HG03575 (cell line): ENCODE measurements around the gene FUCA1.
"Not testable (repeated sequence)": the region's sequence is repeated elsewhere in the genome, so short reads cannot be mapped to it uniquely, and the experiment has no call there.

Experiments used
- ATAC-seq: cut with Tn5 transposase; IDR thresholded peaks from one replicate; pipeline ENCODE4 v1.9.1; 2021; ENCODE audit not compliant: unreplicated experiment, insufficient number of reproducible peaks, low FRiP score; ENCODE audit errors: extremely low read depth

FUCA1 gene

DNA sequence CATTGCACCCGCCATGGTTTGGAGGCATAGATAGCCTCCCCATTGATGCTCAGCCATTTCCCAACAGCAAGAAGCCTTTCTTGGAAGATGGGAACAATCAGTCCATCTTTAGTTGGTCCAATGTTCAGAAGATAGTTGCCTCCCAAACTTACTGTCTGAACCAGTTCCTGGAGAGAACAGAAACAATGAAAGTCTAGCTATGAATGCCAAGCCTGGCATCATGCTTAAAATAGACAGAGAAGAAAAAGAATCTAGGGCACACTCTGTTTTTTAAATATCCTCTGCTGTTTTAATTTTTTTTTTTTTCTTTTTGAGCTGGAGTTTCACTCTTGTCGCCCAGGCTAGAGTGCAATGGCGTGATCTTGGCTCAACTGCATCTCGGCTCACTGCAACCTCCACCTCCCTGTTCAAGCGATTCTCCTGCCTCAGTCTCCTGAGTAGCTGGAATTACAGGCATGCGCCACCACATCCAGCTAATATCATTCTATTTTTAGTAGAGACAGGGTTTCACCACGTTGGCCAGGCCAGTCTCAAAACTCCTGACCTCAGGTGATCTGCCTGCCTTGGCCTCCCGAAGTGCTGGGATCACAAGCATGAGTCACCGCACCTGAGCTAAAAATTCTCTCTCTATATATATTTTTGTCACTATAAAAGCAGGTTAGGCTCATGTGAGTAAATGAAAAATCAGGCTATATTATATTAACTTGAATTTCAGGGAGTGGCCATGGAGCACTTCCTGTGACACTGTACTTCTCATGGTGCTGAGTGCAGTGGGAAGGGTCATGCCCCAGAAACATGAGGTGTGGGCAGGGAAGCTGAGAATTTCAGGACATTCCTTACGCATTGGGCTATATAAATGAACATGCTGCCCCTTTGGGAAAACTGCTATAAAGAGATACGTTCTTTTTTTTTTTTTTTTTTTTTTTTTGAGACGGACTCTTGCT is 19.1 kb downstream of the FUCA1 start:
- no peak for ATAC-seq

DNA sequence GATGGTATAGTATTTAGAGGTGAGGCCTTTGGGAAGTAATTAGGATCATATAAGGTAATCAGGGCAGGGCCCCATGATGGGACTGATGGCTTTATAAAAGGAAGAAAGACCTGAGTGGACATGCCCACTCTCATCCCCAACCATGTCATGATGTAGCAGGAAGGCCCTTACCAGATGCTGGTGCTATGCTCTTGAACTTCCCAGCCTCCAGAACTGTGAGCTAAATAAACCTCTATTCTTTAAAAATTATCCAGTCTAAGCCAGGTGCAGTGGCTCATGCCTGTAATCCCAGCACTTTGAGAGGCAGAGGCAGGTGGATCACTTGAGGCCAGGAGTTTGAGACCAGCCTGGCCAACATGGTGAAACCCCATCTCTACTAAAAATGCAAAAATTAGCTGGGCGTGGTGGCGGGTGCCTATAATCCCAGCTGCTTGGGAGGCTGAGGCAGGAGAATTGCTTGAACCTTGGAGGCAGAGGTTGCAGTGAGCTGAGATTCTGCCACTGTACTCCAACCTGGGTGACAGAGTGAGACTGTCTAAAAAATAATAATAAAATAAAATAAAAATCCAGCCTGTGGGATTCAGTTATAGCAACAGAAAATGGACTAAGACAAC is 20.5 kb downstream of the FUCA1 start:
- ATAC-seq, result not testable (repeated sequence)

DNA sequence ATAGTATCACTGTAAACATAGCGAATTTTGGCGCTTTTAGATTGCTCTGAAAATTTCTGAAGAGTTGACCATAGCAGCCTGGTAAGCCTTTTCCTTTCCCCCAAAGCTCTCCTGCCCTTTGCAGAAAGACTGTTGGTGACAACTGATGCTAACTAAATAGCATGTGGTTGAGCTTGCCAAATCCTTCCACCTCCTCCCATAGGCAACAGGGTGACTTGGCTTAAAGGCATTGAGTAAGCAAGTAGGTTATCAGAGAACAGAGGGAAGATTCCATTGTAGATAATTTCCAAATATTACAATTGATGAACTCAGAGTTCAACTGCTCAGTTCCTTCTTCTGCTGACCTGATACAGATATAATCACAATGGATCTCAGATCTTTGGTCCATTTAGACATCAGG is 22.9 kb downstream of the FUCA1 start:
- ATAC-seq, result no peak

DNA sequence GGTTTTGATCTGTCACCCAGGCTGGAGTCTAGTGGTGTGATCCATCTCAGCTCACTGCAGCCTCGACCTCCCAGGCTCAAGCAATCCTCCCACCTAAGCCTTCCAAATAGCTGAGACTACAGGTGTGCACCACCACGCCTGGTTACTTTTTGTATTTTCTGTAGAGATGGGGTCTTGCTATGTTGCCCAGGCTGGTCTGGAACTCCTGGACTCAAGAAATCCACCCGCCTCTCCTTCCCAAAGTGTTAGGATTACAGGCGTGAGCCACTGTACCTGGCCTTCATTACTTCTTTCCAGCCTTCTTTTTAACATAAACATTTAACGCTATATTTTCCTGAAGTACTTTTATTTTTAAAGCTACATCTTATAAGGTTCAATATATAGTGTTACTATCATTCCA is 24.4 kb downstream of the FUCA1 start:
- ATAC-seq, result no peak

DNA sequence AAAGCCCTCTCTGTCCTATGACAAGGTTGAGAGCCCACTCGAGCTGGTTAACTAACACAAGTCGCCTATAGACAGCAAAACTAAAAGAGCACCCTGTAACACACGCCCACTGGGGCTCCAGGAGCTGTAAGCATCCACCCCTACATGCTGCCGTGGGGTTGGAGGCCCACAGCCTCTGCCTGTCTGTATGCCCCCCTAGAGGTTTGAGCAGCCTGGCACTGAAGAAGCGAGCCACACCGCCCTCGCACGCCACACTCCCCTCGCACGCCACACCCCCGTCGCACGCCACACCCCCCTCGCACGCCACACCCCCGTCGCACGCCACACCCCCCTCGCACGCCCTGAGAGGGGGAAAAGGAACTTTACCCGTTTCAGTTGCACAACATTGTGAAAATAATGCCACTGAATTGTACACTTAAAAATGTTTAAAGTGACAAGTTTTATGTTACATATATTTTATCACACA is 29.7 kb downstream of the FUCA1 start:
- ATAC-seq, result no peak

DNA sequence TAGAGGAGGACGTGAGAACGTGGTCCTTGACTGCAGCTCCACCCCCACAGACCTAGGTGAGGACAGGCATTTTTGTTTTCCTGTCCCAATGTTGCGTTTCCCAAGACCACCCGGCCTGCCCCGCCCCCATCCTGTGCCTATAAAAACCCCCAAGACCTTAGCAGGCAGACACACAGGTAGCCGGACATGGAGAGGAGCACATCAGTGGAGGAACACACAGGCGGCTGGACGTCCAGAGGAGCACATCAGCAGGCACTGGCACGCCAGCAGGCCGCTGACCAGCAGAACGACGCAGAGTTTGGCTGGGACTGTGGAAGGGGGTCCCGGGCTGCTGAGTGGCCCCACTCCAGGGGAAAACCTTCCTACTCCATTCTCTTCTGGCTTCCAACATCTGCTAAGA is 30.2 kb downstream of the FUCA1 start:
- ATAC-seq, result no peak

DNA sequence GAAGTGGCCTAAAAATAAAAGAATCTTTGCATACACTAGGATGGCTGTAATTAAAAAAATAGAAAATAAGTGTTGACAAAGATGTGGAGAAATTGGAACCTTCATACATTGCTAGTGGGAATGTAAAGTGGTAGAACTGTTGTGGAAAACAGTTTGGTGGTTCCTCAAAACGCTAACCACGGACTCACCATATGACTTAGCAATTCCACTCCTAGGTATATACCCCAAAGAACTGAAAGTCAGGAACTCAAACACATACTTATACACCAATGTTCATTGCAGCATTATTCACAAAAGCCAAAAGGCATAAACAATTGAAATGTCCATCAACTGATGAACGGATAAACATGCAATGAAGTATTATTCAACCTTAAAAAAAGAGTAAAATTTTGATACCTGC is 32.1 kb downstream of the FUCA1 start:
- no peak for ATAC-seq

DNA sequence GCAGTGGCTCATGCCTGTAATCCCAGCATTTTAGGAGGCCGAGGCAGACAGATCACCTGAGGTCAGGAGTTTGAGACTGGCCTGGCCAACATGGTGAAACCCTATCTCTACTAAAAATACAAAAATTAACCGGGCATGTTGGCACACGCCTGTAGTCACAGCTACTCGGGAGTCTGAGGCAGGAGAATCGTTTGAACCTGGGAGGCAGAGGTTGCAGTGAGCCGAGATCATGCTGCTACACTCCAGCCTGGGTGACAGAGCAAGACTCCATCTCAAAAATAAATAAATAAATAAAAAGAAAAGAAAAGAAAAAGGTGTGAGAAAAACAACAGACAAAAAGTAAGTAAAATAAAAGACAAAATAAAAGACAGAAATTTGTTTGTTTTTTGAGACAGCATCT is 33.9 kb downstream of the FUCA1 start:
- ATAC-seq, result not testable (repeated sequence)

DNA sequence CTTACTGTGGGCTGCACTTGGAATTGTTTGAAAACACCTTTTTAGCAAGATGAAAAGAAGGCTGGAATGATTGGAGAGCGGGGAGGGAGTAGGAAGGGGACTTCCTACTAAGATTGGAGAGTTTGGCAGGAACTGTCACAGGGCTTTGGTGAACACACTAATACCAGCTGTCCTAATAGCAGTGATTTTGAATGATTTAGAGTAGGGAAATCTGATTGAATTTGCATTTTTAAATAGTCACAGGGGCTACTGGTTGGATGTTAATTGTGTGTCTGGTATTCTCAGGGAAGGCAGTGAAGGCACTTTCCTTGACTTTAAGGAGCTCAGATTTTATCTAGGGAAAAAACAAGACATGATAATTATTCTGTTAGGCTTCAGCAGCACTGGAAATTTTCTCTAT is 40.4 kb downstream of the FUCA1 start:
- ATAC-seq, result no peak

DNA sequence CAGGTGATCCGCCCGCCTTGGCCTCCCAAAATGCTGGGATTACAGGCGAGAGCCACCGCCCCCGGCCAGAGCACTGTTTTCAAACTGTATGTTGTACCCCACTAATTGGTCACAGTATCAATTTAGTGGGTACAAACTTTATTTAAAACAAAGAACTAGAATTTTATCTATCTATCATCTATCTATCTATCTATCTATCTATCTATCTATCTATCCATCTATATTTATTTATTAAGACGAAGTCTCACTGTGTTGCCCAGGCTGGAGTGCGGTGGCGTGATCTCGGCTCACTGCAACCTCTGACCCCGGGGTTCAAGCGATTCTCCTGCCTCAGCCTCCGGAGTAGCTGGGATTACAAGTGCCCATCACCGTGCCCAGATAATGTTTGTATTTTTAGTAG is 41.5 kb downstream of the FUCA1 start:
- not testable (repeated sequence) for ATAC-seq

DNA sequence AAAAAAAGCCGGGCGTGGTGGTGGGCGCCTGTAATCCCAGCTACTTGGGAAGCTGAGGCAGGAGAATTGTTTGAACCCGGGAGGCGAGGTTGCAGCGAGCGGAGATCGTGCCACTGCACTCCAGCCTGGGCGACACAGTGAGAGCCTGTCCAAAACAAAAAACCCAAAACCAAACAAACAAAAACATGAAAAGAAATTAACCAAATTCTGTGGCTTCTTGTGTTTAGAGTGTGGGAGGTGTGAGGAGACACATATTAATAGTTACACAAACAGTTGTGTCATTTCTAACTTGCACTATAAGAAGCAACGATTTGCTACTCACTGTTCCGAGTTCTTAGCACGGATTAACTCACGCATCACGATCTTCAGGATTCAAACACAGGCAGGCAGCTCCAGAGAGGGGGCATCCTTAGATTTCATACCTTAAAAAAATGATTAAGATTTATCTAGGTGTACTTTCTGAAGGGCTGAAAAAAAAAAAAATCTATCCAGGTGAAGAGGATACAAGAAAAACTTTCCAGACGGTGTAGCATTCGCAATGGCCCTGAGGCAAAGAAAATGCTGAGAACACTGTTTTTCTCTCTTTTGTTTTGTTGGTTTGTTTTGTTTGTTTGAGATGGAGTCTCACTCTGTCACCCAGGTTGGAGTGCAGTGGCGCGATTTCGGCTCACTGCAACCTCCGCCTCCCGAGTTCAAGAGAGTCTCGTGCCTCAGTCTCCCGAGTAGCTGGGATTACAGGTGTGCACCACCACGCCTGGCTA is 42.1 kb downstream of the FUCA1 start:
- no peak for ATAC-seq

DNA sequence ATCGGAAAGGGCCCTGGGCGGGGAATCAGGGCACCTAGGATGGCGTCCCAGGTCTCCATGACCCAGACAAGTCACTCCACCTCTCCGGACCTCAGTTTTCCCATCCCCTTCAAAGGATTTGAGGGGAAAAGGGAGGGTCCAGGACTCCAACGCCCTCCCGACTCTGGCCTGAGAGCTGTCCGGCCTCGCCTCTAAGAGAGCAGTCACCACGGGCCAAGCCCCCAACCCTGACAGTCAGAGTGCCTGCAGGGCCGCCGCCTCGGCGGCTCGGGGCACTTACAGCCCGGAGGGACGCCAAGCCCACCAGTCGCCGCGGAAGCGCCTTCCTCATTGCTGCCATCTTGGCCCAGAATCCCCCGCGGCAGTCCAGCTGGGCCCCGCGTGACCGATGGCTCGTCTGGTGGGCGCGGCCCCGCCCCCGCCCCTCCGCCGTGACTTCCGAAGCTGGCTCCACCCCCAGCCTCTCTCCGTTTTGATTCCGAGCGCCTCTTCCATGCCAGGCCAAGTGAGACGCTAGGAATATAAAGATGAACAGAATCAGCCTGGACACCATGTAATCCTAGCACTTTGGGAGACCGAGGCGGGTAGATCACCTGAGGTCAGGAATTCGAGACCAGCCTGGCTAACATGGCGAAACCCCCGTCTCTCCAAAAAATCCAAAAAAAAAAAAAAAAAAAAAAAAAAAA is 42.9 kb downstream of the FUCA1 start, which contains the start of gene HMGCL:
Gene HMGCL (minus strand): TSS at position 354 of the 686 bp plus-strand sequence. CDS start 14 bp downstream, at position 340.
- no peak for ATAC-seq

DNA sequence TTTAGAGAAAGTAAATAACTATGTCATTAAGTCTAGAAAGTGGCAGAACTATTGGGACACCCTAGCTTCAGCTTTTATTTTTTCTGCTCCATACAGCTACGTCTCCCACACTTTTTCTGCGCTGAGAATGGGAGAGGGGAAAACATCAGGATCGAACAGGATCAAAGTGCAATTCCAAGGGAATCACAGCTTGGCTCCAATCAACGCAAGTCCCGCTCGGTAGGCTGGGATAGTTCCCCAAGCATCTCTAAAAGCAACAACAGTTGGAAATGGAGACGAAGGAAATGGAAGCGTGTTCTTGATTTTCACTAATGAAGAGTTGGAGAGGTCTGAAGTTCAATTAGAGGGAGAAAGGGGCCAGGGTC is 43.4 kb downstream of the FUCA1 start:
- ATAC-seq, result no peak

DNA sequence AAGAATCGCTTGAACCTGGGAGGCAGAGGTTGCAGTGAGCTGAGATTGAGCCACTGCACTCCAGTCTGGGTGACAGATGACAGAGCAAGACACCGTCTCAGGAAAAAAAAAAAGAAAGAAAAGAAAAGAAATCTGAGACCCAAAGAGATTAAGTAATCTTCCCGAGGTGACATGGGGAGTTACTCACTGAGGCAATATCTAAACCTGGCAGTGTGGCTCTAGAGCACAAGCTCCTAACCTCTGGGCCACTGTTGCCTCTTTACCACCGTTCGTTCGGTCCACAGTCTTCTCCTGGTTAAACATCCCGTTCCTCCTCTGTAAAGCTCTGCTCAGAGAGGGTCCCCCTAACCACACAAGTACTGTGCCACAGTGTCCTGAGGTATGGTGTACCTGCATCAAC is 44.3 kb downstream of the FUCA1 start:
- no peak for ATAC-seq

DNA sequence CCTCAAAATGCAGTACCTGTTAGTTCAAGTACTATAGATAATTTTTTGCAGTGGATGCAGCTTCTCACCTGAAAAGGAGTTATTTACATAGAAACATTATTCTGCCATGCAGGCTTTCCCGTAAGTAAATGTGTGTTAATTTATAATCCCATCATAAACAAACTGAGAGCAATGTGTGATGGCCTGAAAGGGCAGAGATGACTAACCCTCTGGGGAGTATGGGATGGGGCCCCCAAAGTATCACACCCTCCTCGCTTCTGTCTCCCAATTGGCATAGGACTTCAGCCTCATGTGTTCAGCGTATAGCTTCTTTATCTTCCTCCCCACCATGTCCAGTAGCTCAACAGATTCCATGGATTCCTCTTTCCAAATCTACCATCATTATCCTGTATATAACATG is 50.5 kb downstream of the FUCA1 start:
- no peak for ATAC-seq

DNA sequence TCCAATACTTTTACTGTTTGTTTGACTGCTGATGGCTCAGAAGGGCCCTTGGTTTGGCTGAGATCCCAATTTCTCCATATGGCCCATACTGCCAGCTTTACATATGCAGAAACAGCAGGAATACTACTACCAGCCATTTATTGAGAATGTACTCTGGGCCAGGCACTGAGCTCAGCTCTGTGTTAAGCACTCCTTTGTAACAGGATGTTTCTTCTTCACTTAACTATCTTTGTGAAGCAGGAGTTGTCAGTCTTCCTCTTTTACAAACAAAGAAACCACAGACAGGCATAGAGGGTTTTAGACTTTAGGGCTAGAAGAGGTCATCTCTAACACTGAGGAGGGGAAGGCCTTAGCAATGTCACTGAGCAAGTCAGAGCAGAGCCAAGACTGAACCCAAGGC is 51.2 kb downstream of the FUCA1 start:
- ATAC-seq, result no peak

DNA sequence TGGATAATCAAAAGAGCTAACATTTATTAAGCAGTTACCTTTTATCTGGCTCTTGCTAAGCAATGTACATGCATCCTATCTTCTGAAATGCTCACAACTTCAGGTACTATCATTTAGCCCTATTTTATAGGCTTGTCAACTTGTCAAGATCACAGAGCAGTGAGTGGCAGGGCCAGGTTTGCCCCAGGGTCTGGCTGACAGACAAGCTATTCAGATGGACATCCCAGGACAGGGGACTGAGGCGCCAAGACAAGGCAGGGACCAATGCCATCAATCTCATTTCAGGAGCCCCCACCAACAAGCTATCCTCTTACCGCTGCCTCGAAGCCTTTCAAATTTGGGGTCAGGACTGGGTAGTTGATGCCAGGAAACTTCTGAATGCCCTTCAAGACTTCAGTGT is 51.7 kb downstream of the FUCA1 start:
- no peak for ATAC-seq

DNA sequence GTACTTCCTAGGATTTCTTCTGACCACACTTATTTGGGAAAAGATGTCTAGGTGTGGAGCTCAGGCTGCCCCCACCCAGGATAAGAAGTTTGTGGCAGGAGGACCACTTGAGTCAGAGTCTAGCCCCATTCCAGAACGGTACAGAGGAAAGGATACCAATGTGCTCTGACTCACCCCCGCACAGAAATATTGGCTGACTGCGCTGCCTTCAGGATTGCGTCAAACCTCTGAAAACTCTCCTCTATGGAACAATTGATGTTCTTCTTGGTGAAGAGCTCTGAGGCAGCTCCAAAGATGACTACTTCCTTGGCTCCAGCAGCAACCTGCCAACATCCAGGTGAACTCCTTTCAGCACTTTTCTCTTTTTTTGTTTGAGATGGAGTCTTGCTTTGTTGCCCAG is 54.1 kb downstream of the FUCA1 start:
- no peak for ATAC-seq
